ENCODE data around the gene SLC9A9. TPM values are rescaled to one million over a fixed set of nuclear protein-coding genes. Genes with fewer than 3 reads are reported as not detected.

Gene SLC9A9
- total and polyA plus RNA-seq, 4 donors = 3.3 to 15.0 (median 6.1) TPM

GRCh38 chr3:143366672-143367071 lies 481.6 kb downstream of the SLC9A9 start (continued):
- TF ChIP-seq CTCF (IDR thresholded peaks at IDR 0.05; ENCODE audit: low read depth, low read length, missing input control) (no peak), HNF4G (IDR thresholded peaks at IDR 0.05) (no peak), RXRA (IDR thresholded peaks at IDR 0.05) (no peak), GABPA (IDR thresholded peaks at IDR 0.05 in 1 of 2, conservative IDR thresholded peaks at IDR 0.05 in 1 of 2) (no peak)

GRCh38 chr3:143363949-143364348 lies 484.3 kb downstream of the SLC9A9 start:
- WGBS = 91% methylated on average over 1 of the region's 1 CpG

GRCh38 chr3:143363276-143363675 lies 485.0 kb downstream of the SLC9A9 start:
- no peaks in the 10 kb centered on the region for H3K9me3 ChIP-seq (ENCODE audit: control insufficient read depth in 4 of 4, low read length in 3 of 4)
- TF ChIP-seq NR2F2 (IDR thresholded peaks at IDR 0.05) (no peak), HNF4G (IDR thresholded peaks at IDR 0.05) (no peak), REST (IDR thresholded peaks at IDR 0.05) (no peak), RAD21 (IDR thresholded peaks at IDR 0.05) (no peak), MAX (IDR thresholded peaks at IDR 0.05) (no peak)
- WGBS = 75% methylated on average over 3 of the region's 3 CpGs

More at GRCh38 chr3:143363949-143364348, 484.3 kb downstream of the SLC9A9 start:
- H3K27me3 ChIP-seq (ENCODE audit: control insufficient read depth in 4 of 4, insufficient read depth in 4 of 4, low read length in 3 of 4) = no peaks in the 10 kb centered on the region
- peaks cover 0 to 1% (median 0%) of the 10 kb centered on the region in 4 donors for H3K4me1 ChIP-seq (ENCODE audit: control insufficient read depth in 4 of 4, insufficient read depth in 4 of 4, low read length in 3 of 4)
- no peak overlapping the region for H3K4me3 ChIP-seq (ENCODE audit: low read depth in 1 of 3, low read length in 3 of 3)
- H3K27ac ChIP-seq (ENCODE audit: low read depth in 1 of 2, low read length in 2 of 2) = no peak overlapping the region
- no peak overlapping the region for H3K9ac ChIP-seq (ENCODE audit: low read depth in 1 of 2, low read length in 2 of 2)
- DNase-seq (ENCODE audit: low spot score) = no peak
- no peak for TF ChIP-seq EGR1 (IDR thresholded peaks at IDR 0.05; ENCODE audit: low read depth in 2 of 2)
- TF ChIP-seq GABPA (IDR thresholded peaks at IDR 0.05 in 1 of 2, conservative IDR thresholded peaks at IDR 0.05 in 1 of 2) = no peak
- TF ChIP-seq RAD21 (IDR thresholded peaks at IDR 0.05) = no peak
- no peaks in the 10 kb centered on the region for H3K9me3 ChIP-seq (ENCODE audit: control insufficient read depth in 4 of 4, low read length in 3 of 4)
- no peaks in the 10 kb centered on the region for H3K36me3 ChIP-seq (ENCODE audit: control insufficient read depth in 4 of 4, insufficient read depth in 3 of 4, low read depth in 1 of 4, low read length in 3 of 4)

More at GRCh38 chr3:143363276-143363675, 485.0 kb downstream of the SLC9A9 start:
- H3K27ac ChIP-seq (ENCODE audit: low read depth in 1 of 2, low read length in 2 of 2) = no peak overlapping the region
- no peak for DNase-seq (ENCODE audit: low spot score)
- no peak overlapping the region for H3K9ac ChIP-seq (ENCODE audit: low read depth in 1 of 2, low read length in 2 of 2)
- H3K4me1 ChIP-seq (ENCODE audit: control insufficient read depth in 4 of 4, insufficient read depth in 4 of 4, low read length in 3 of 4) = peaks cover 0 to 1% (median 0%) of the 10 kb centered on the region in 4 donors
- no peaks in the 10 kb centered on the region for H3K36me3 ChIP-seq (ENCODE audit: control insufficient read depth in 4 of 4, insufficient read depth in 3 of 4, low read depth in 1 of 4, low read length in 3 of 4)
- H3K27me3 ChIP-seq (ENCODE audit: control insufficient read depth in 4 of 4, insufficient read depth in 4 of 4, low read length in 3 of 4) = no peaks in the 10 kb centered on the region
- H3K4me3 ChIP-seq (ENCODE audit: low read depth in 1 of 3, low read length in 3 of 3) = no peak overlapping the region
